Stimulated activated naive CD8-positive, alpha-beta T cell treated with anti-CD3 and anti-CD28 coated beads, Interleukin-15, Interleukin-2, amounts not matched to agents 100 ng/mL and 50 ng/mL, for 24 hours (primary cell): ENCODE measurements around the gene LMBR1L.
"Not testable (repeated sequence)": the region's sequence is repeated elsewhere in the genome, so short reads cannot be mapped to it uniquely, and the experiment has no call there.

Experiments
- H3K27ac Mint-ChIP-seq: one replicate; pipeline ENCODE4 v1.8.0; 2021; ENCODE audit warnings: mild to moderate bottlenecking, mixed read lengths
- H3K27me3 Mint-ChIP-seq: one replicate; pipeline ENCODE4 v1.8.0; 2021; ENCODE audit warnings: mixed read lengths
- H3K36me3 Mint-ChIP-seq: one replicate; pipeline ENCODE4 v1.8.0; 2021; ENCODE audit warnings: low read depth, mixed read lengths
- H3K4me1 Mint-ChIP-seq: one replicate; pipeline ENCODE4 v1.8.0; 2021; ENCODE audit warnings: low read depth, mixed read lengths
- H3K4me3 Mint-ChIP-seq: one replicate; pipeline ENCODE4 v1.8.0; 2021; ENCODE audit warnings: mild to moderate bottlenecking, mixed read lengths
- H3K9me3 Mint-ChIP-seq: one replicate; pipeline ENCODE4 v1.8.0; 2021; ENCODE audit warnings: mixed read lengths

LMBR1L gene

GRCh38 chr12:49130151-49131050, 19.8 kb upstream of the LMBR1L start:
- H3K27ac Mint-ChIP-seq, result peak overlapping the region; percentile 98
- H3K4me3 Mint-ChIP-seq, result peak overlapping the region; percentile 98
- no peaks in the 10 kb centered on the region for H3K27me3 Mint-ChIP-seq
- no peaks in the 10 kb centered on the region for H3K9me3 Mint-ChIP-seq
- H3K4me1 Mint-ChIP-seq, result peaks cover 50% of the 10 kb centered on the region
- H3K36me3 Mint-ChIP-seq, result peaks cover 42% of the 10 kb centered on the region

GRCh38 chr12:49129332-49130150, 18.9 kb upstream of the LMBR1L start:
- Mint-ChIP-seq H3K4me3 (peak overlapping the region; percentile 98), H3K27me3 (no peaks in the 10 kb centered on the region), H3K27ac (peak overlapping the region; percentile 98), H3K36me3 (peaks cover 42% of the 10 kb centered on the region), H3K9me3 (no peaks in the 10 kb centered on the region), H3K4me1 (peaks cover 50% of the 10 kb centered on the region)

GRCh38 chr12:49127971-49128370, 17.3 kb upstream of the LMBR1L start:
- H3K4me3 Mint-ChIP-seq, result peak overlapping the region; percentile 71
- not testable (repeated sequence) for H3K9me3 Mint-ChIP-seq, H3K27me3 Mint-ChIP-seq
- peaks cover 42% of the 10 kb centered on the region for H3K36me3 Mint-ChIP-seq
- peaks cover 41% of the 10 kb centered on the region for H3K4me1 Mint-ChIP-seq
- H3K27ac Mint-ChIP-seq, result peak overlapping the region; percentile 81

GRCh38 chr12:49126852-49127763, 16.5 kb upstream of the LMBR1L start:
- H3K4me1 Mint-ChIP-seq, result peaks cover 32% of the 10 kb centered on the region
- H3K9me3 Mint-ChIP-seq, result no peaks in the 10 kb centered on the region
- peak overlapping the region; percentile 81 for H3K27ac Mint-ChIP-seq
- H3K36me3 Mint-ChIP-seq, result peaks cover 42% of the 10 kb centered on the region
- H3K27me3 Mint-ChIP-seq, result no peaks in the 10 kb centered on the region
- H3K4me3 Mint-ChIP-seq, result peak overlapping the region; percentile 71

GRCh38 chr12:49121047-49121696, 10.5 kb upstream of the LMBR1L start:
- Mint-ChIP-seq H3K27ac (no peak overlapping the region), H3K36me3 (no peaks in the 10 kb centered on the region), H3K4me1 (no peaks in the 10 kb centered on the region), H3K27me3 (no peaks in the 10 kb centered on the region), H3K9me3 (no peaks in the 10 kb centered on the region), H3K4me3 (no peak overlapping the region)

- H3K4me1 Mint-ChIP-seq, result peaks cover 35% of the 10 kb centered on the region
- H3K4me3 Mint-ChIP-seq, result peak overlapping the region; percentile 93
- H3K36me3 Mint-ChIP-seq, result no peaks in the 10 kb centered on the region
- H3K27me3 Mint-ChIP-seq, result no peaks in the 10 kb centered on the region
- H3K27ac Mint-ChIP-seq, result peak overlapping the region; percentile 80
- no peaks in the 10 kb centered on the region for H3K9me3 Mint-ChIP-seq
Measured at GRCh38 chr12:49111206-49111605, 559 bp upstream of the LMBR1L start.

GRCh38 chr12:49109641-49110463, 795 bp downstream of the LMBR1L start:
- peak overlapping the region; percentile 87 for H3K27ac Mint-ChIP-seq
- peak overlapping the region; percentile 93 for H3K4me3 Mint-ChIP-seq
- no peaks in the 10 kb centered on the region for H3K27me3 Mint-ChIP-seq
- no peaks in the 10 kb centered on the region for H3K36me3 Mint-ChIP-seq
- H3K9me3 Mint-ChIP-seq, result no peaks in the 10 kb centered on the region
- peaks cover 35% of the 10 kb centered on the region for H3K4me1 Mint-ChIP-seq

GRCh38 chr12:49108958-49109404, 1.7 kb downstream of the LMBR1L start:
- Mint-ChIP-seq H3K4me1 (peaks cover 35% of the 10 kb centered on the region), H3K27me3 (no peaks in the 10 kb centered on the region), H3K36me3 (no peaks in the 10 kb centered on the region), H3K27ac (peak overlapping the region; percentile 87), H3K9me3 (no peaks in the 10 kb centered on the region), H3K4me3 (peak overlapping the region; percentile 93)

- Mint-ChIP-seq H3K4me1 (peaks cover 28% of the 10 kb centered on the region), H3K9me3 (no peaks in the 10 kb centered on the region), H3K27me3 (no peaks in the 10 kb centered on the region), H3K36me3 (peaks cover 5% of the 10 kb centered on the region), H3K4me3 (no peak overlapping the region), H3K27ac (no peak overlapping the region)
Measured at GRCh38 chr12:49105504-49106084, 5.1 kb downstream of the LMBR1L start.

GRCh38 chr12:49104822-49105221, 5.8 kb downstream of the LMBR1L start:
- Mint-ChIP-seq H3K36me3 (peaks cover 9% of the 10 kb centered on the region), H3K9me3 (no peaks in the 10 kb centered on the region), H3K27me3 (no peaks in the 10 kb centered on the region), H3K27ac (no peak overlapping the region), H3K4me3 (no peak overlapping the region), H3K4me1 (peaks cover 25% of the 10 kb centered on the region)

GRCh38 chr12:49100380-49100779, 10.3 kb downstream of the LMBR1L start:
- Mint-ChIP-seq H3K9me3 (no peaks in the 10 kb centered on the region), H3K27ac (no peak overlapping the region), H3K36me3 (peaks cover 13% of the 10 kb centered on the region), H3K27me3 (peaks cover 4% of the 10 kb centered on the region), H3K4me1 (no peaks in the 10 kb centered on the region), H3K4me3 (no peak overlapping the region)

- Mint-ChIP-seq H3K27ac (no peak overlapping the region), H3K4me3 (no peak overlapping the region), H3K9me3 (no peaks in the 10 kb centered on the region), H3K36me3 (peaks cover 13% of the 10 kb centered on the region), H3K4me1 (peaks cover 4% of the 10 kb centered on the region), H3K27me3 (peaks cover 15% of the 10 kb centered on the region)
Measured at GRCh38 chr12:49098703-49099102, 11.9 kb downstream of the LMBR1L start.

GRCh38 chr12:49098035-49098451, 12.6 kb downstream of the LMBR1L start:
- Mint-ChIP-seq H3K27ac (no peak overlapping the region), H3K36me3 (peaks cover 13% of the 10 kb centered on the region), H3K27me3 (peaks cover 22% of the 10 kb centered on the region), H3K4me3 (no peak overlapping the region), H3K9me3 (no peaks in the 10 kb centered on the region), H3K4me1 (peaks cover 8% of the 10 kb centered on the region)
